Stimulated activated CD8-positive, alpha-beta memory T cell treated with anti-CD3 and anti-CD28 coated beads, Interleukin-7, amount 100 ng/mL, for 4 hours (primary cell): ENCODE measurements around the gene HIVEP3.
"Not testable (repeated sequence)": the region's sequence is repeated elsewhere in the genome, so short reads cannot be mapped to it uniquely, and the experiment has no call there.

Experiments used
- DNase-seq, 2 donors: peaks; one replicate each; pipeline ENCODE4 v3.0.0-alpha.2; 2020; ENCODE audit warnings: low read depth in 2 of 2

The HIVEP3 gene

GRCh38 chr1:41562328-41562727 lies 356.4 kb downstream of the HIVEP3 start:
- DNase-seq: no peak

GRCh38 chr1:41560931-41561330 lies 357.8 kb downstream of the HIVEP3 start:
- no peak for DNase-seq

GRCh38 chr1:41560496-41560895 lies 358.2 kb downstream of the HIVEP3 start:
- DNase-seq: no peak

- no peak for DNase-seq
These were observed 359.4 kb downstream of the HIVEP3 start for GRCh38 chr1:41559331-41559730.

- DNase-seq: no peak
These were observed 360.0 kb downstream of the HIVEP3 start for GRCh38 chr1:41558761-41559171.

- no peak for DNase-seq
These were observed 360.8 kb downstream of the HIVEP3 start for GRCh38 chr1:41557751-41558455.

GRCh38 chr1:41554746-41555145 lies 364.0 kb downstream of the HIVEP3 start:
- DNase-seq: not testable (repeated sequence)

- DNase-seq: no peak
These were observed 370.8 kb downstream of the HIVEP3 start for GRCh38 chr1:41547781-41548560.

GRCh38 chr1:41547336-41547735 lies 371.4 kb downstream of the HIVEP3 start:
- DNase-seq: no peak

GRCh38 chr1:41546833-41547135 lies 371.9 kb downstream of the HIVEP3 start:
- no peak for DNase-seq

- DNase-seq: no peak
These were observed 372.5 kb downstream of the HIVEP3 start for GRCh38 chr1:41545996-41546832.

- no peak for DNase-seq
These were observed 376.4 kb downstream of the HIVEP3 start for GRCh38 chr1:41542196-41542930.

GRCh38 chr1:41541592-41541952 lies 377.1 kb downstream of the HIVEP3 start:
- DNase-seq: no peak

GRCh38 chr1:41540886-41541591 lies 377.7 kb downstream of the HIVEP3 start:
- DNase-seq: no peak

GRCh38 chr1:41539999-41540398 lies 378.7 kb downstream of the HIVEP3 start:
- DNase-seq: no peak

- no peak for DNase-seq
These were observed 379.3 kb downstream of the HIVEP3 start for GRCh38 chr1:41539418-41539805.

- DNase-seq: no peak
These were observed 379.8 kb downstream of the HIVEP3 start for GRCh38 chr1:41538741-41539417.

GRCh38 chr1:41537788-41538351 lies 380.9 kb downstream of the HIVEP3 start:
- no peak for DNase-seq

- no peak for DNase-seq
These were observed 381.5 kb downstream of the HIVEP3 start for GRCh38 chr1:41537251-41537650.

- no peak for DNase-seq
These were observed 382.3 kb downstream of the HIVEP3 start for GRCh38 chr1:41536361-41536802.
